B cell (primary cell): Measurements from ENCODE around the gene TNKS1BP1. TPM values are rescaled to one million over a fixed set of nuclear protein-coding genes. Genes with fewer than 3 reads are reported as not detected.

Experiments
- ATAC-seq: fragments of 200-7000 bp; cut with Tn5 transposase; one replicate; pipeline ENCODE4 v1.10.0; 2021; ENCODE audit warnings: low read depth, mild to moderate bottlenecking, moderate number of reproducible peaks, moderate library complexity
- CTCF ChIA-PET: fragments of 350-600 bp; sonication (Branson Sonifier 250); formaldehyde crosslinking; loops from one replicate; lab custom pipeline; 2021; ENCODE audit warnings: antibody characterized with exemption, inconsistent platforms; lab: Charles Lee
- POLR2A ChIA-PET: fragments of 350-600 bp; sonication (Branson Sonifier 250); formaldehyde crosslinking; loops from one replicate; lab custom pipeline; 2021; ENCODE audit warnings: antibody characterized with exemption; lab: Charles Lee
- DNase-seq: peaks from one replicate; pipeline ENCODE4 v3.0.0; 2013
- H2AFZ ChIP-seq: 2 replicates; pipeline ENCODE4 v1.6.1; 2012; ENCODE audit warnings: mild to moderate bottlenecking, low read depth, low read length; ENCODE audit not compliant: insufficient read depth, poor library complexity, severe bottlenecking
- H3K27ac ChIP-seq, 2 donors: 1 replicate in 1 of 2; 2 replicates in 1 of 2; pipeline ENCODE4 v1.5.1; 2012 to 2013; ENCODE audit warnings: low read length in 2 of 2, mild to moderate bottlenecking in 2 of 2, moderate library complexity in 1 of 2
- H3K27me3 ChIP-seq, 4 experiments: fragments of 200-600 bp in 1 of 4; sonication (generic) in 1 of 4; replicated peaks in 1 of 4; 1 replicate in 2 of 4; 2 replicates in 2 of 4; pipeline versions ENCODE4 v1.6.1 to v1.7.0; 2013 to 2016; ENCODE audit warnings: low read length in 3 of 4, mild to moderate bottlenecking in 2 of 4, mixed read lengths in 1 of 4, moderate library complexity in 1 of 4; ENCODE audit not compliant: insufficient read depth in 4 of 4, control insufficient read depth in 3 of 4; ENCODE audit errors: control extremely low read depth in 1 of 4
- H3K36me3 ChIP-seq, 2 experiments: replicated peaks in 1 of 2; 1 replicate in 1 of 2; 2 replicates in 1 of 2; pipeline versions ENCODE4 v1.6.1 to v1.7.1; 2013; ENCODE audit warnings: low read length in 1 of 2; ENCODE audit not compliant: insufficient read depth in 2 of 2, control insufficient read depth in 1 of 2; ENCODE audit errors: control extremely low read depth in 1 of 2, extremely low read depth in 1 of 2
- H3K4me1 ChIP-seq, 2 donors: fragments of 200-600 bp in 1 of 2; sonication (generic) in 1 of 2; 1 replicate in 1 of 2; 2 replicates in 1 of 2; pipeline versions ENCODE4 v1.5.1 to v1.6.1; 2013 to 2017; ENCODE audit warnings: low read length in 2 of 2; ENCODE audit not compliant: control insufficient read depth in 2 of 2, insufficient read depth in 2 of 2
- H3K4me2 ChIP-seq: replicated peaks from 2 replicates; pipeline ENCODE3; 2012; ENCODE audit warnings: mild to moderate bottlenecking, low read depth, low read length; ENCODE audit not compliant: poor library complexity, severe bottlenecking
- H3K4me3 ChIP-seq, 5 experiments: fragments of 200-600 bp in 1 of 5; sonication (generic) in 1 of 5; 1 replicate in 3 of 5; 2 replicates in 2 of 5; pipeline versions ENCODE4 v1.5.1 to v1.7.0; 2011 to 2016; ENCODE audit warnings: low read length in 4 of 5, mild to moderate bottlenecking in 4 of 5, low read depth in 2 of 5, control low read depth in 1 of 5, moderate library complexity in 1 of 5; ENCODE audit not compliant: insufficient read depth in 1 of 5; ENCODE audit errors: control extremely low read depth in 1 of 5, extremely low read depth in 1 of 5
- H3K79me2 ChIP-seq: fragments of 200-600 bp; sonication (generic); one replicate; pipeline ENCODE4 v1.6.0; 2016; ENCODE audit warnings: low read length; ENCODE audit not compliant: control insufficient read depth, insufficient read depth
- H3K9ac ChIP-seq: fragments of 200-600 bp; sonication (generic); 2 replicates; pipeline ENCODE4 v1.6.1; 2017; ENCODE audit warnings: mild to moderate bottlenecking, low read length, moderate library complexity
- H3K9me3 ChIP-seq, 3 donors: one replicate each; pipeline versions ENCODE4 v1.6.1 to v1.7.1; 2013; ENCODE audit warnings: low read length in 2 of 3; ENCODE audit not compliant: control insufficient read depth in 2 of 3, insufficient read depth in 1 of 3; ENCODE audit errors: control extremely low read depth in 1 of 3
- H4K20me1 ChIP-seq: 2 replicates; pipeline ENCODE4 v1.6.0; 2012; ENCODE audit warnings: mild to moderate bottlenecking, low read length; ENCODE audit not compliant: insufficient read depth, control insufficient read depth, poor library complexity, severe bottlenecking
- H3K27ac Mint-ChIP-seq: one replicate; pipeline ENCODE4 v1.8.0; 2021; ENCODE audit warnings: mixed read lengths
- H3K27me3 Mint-ChIP-seq: one replicate; pipeline ENCODE4 v1.8.0; 2021; ENCODE audit warnings: mixed read lengths
- H3K4me1 Mint-ChIP-seq: one replicate; pipeline ENCODE4 v1.8.0; 2021; ENCODE audit warnings: mixed read lengths
- H3K4me3 Mint-ChIP-seq: one replicate; pipeline ENCODE4 v1.8.0; 2021; ENCODE audit warnings: mixed read lengths
- H3K9me3 Mint-ChIP-seq: one replicate; pipeline ENCODE4 v1.8.0; 2022; ENCODE audit warnings: mixed read lengths; ENCODE audit not compliant: insufficient read depth
- CTCF ChIP-seq: fragments of 200-600 bp; IDR thresholded peaks from one replicate; pipeline ENCODE4 v1.8.0; 2022; ENCODE audit warnings: antibody characterized with exemption, mild to moderate bottlenecking
- EZH2 ChIP-seq: IDR thresholded peaks from 2 replicates; pipeline ENCODE4 v1.6.1; 2012; ENCODE audit warnings: borderline replicate concordance, low read depth, mild to moderate bottlenecking, moderate library complexity, low read length; ENCODE audit not compliant: insufficient read depth, poor library complexity, severe bottlenecking
- WGBS: methylation state at CpG from one replicate; pipeline ENCODE4 v1.1.5; 2013; ENCODE audit warnings: missing lambda C conversion rate; ENCODE audit not compliant: insufficient coverage; 5-methylcytosine and 5-hydroxymethylcytosine counted together
- intact Hi-C: fragments of 100-400 bp; cut with micrococcal nuclease; formaldehyde crosslinking; loops from one replicate; pipeline ENCODE4 v1.10.0; 2022
- polyA plus RNA-seq: library from polyadenylated mRNA; depleted of rRNA; stranded (reverse); fragments of >200 nt; gene quantifications from 2 replicates; pipeline ENCODE4 v1.2.3, GENCODE V29; 2012
- total RNA-seq, 2 donors: library from RNA; stranded (reverse); fragments of 120-200 nt in 1 of 2; gene quantifications; 1 replicate in 1 of 2; 2 replicates in 1 of 2; pipeline versions ENCODE4 v1.2.3 to v1.2.4, GENCODE V29; 2013 to 2022

TNKS1BP1 gene
- total and polyA plus RNA-seq, 2 donors (not counting 1 experiment from before 2014, with no cell fraction given): 2.2 to 12.2 TPM

- Histone ChIP-seq H4K20me1 (no peaks in the 10 kb centered on the region), H3K9me3 (no peaks in the 10 kb centered on the region), H3K27me3 (no peaks in the 10 kb centered on the region), H3K27ac (no peak overlapping the region), H3K36me3 (no peaks in the 10 kb centered on the region), H3K4me3 (no peak overlapping the region), H2AFZ (no peak overlapping the region), H3K4me2 (no peak overlapping the region), H3K79me2 (no peaks in the 10 kb centered on the region), H3K9ac (no peak overlapping the region), H3K4me1 (no peaks in the 10 kb centered on the region)
- intact Hi-C loops: no loop called here
- Mint-ChIP-seq H3K4me1 (peaks cover 3% of the 10 kb centered on the region), H3K4me3 (no peak overlapping the region), H3K27ac (no peak overlapping the region), H3K27me3 (peaks cover 11% of the 10 kb centered on the region), H3K9me3 (no peaks in the 10 kb centered on the region)
- ATAC-seq (no peak), DNase-seq (no peak)
- 97% methylated on average over 10 of the region's 11 CpGs for WGBS
- POLR2A ChIA-PET: no interaction called here
- TF ChIP-seq EZH2: no peak
- TF ChIP-seq CTCF: no peak
- CTCF ChIA-PET: interaction anchor here (0.7 to 1.4 kb wide), 4 partner anchors 10 to 298 kb away, joined by 3 to 10 read pairs (median 6); partner anchors contain the start of gene TNKS1BP1
These were observed 17.9 kb upstream of the TNKS1BP1 start for GRCh38 chr11:57342702-57343101.

GRCh38 chr11:57341250-57341808 is 16.6 kb upstream of the TNKS1BP1 start:
- intact Hi-C loops: no loop called here
- Mint-ChIP-seq H3K27ac (no peak overlapping the region), H3K4me1 (peaks cover 7% of the 10 kb centered on the region), H3K9me3 (no peaks in the 10 kb centered on the region), H3K27me3 (peaks cover 11% of the 10 kb centered on the region), H3K4me3 (no peak overlapping the region)
- no peak for ATAC-seq
- Histone ChIP-seq H3K36me3 (no peaks in the 10 kb centered on the region), H3K79me2 (peaks cover 1% of the 10 kb centered on the region), H4K20me1 (no peaks in the 10 kb centered on the region), H3K9me3 (no peaks in the 10 kb centered on the region), H3K4me2 (no peak overlapping the region), H3K4me3 (no peak overlapping the region), H3K27me3 (no peaks in the 10 kb centered on the region), H3K27ac (no peak overlapping the region), H3K9ac (no peak overlapping the region), H3K4me1 (peaks cover 3 to 4% of the 10 kb centered on the region in 2 donors), H2AFZ (no peak overlapping the region)
- WGBS: 78% methylated on average over 3 of the region's 6 CpGs
- ChIA-PET CTCF (no interaction called here), POLR2A (no interaction called here)
- TF ChIP-seq EZH2: no peak
- no peak for TF ChIP-seq CTCF
- DNase-seq: no peak
